Uterus (tissue), 4 donors: ENCODE data around the gene DMD. TPM values are rescaled to one million over a fixed set of nuclear protein-coding genes. Genes with fewer than 3 reads are reported as not detected.

ENCODE experiments used
- DNase-seq, 2 donors: peaks; one replicate each; pipeline ENCODE4 v3.0.0-alpha.2; 2019 to 2020
- H3K27ac ChIP-seq, 2 donors: fragments of 200-600 bp; sonication (generic); 1 replicate in 1 of 2; 2 replicates in 1 of 2; pipeline ENCODE4 v1.5.1; 2016 to 2018
- H3K27me3 ChIP-seq, 2 donors: fragments of 200-600 bp; sonication (generic); one replicate each; pipeline ENCODE4 v1.5.1; 2018 to 2019; ENCODE audit warnings: control low read depth in 1 of 2
- H3K36me3 ChIP-seq, 2 donors: fragments of 200-600 bp; sonication (generic); one replicate each; pipeline ENCODE4 v1.5.1; 2019; ENCODE audit warnings: control low read depth in 1 of 2
- H3K4me1 ChIP-seq, 2 donors: fragments of 200-600 bp; sonication (generic); one replicate each; pipeline ENCODE4 v1.5.1; 2018 to 2019; ENCODE audit warnings: control low read depth in 1 of 2
- H3K4me3 ChIP-seq, 2 donors: fragments of 200-600 bp; sonication (generic); 1 replicate in 1 of 2; 2 replicates in 1 of 2; pipeline ENCODE4 v1.5.1; 2018 to 2019; ENCODE audit warnings: mild to moderate bottlenecking in 1 of 2
- H3K9me3 ChIP-seq, 2 donors: fragments of 200-600 bp; sonication (generic); one replicate each; pipeline ENCODE4 v1.5.1; 2019; ENCODE audit warnings: control low read depth in 1 of 2
- CTCF ChIP-seq, 4 experiments: fragments of 200-600 bp in 2 of 4; fragments of 450-650 bp in 2 of 4; sonication (generic) in 2 of 4; IDR thresholded peaks; one replicate each; pipeline ENCODE4 v1.5.1; 2016 to 2019; ENCODE audit warnings: antibody characterized with exemption in 4 of 4, mild to moderate bottlenecking in 2 of 4, moderate library complexity in 1 of 4
- POLR2A ChIP-seq, 2 donors: fragments of 450-650 bp; IDR thresholded peaks; one replicate each; pipeline ENCODE4 v1.6.1; 2016; ENCODE audit warnings: antibody characterized with exemption in 2 of 2, mild to moderate bottlenecking in 1 of 2, moderate library complexity in 1 of 2
- intact Hi-C: fragments of 100-400 bp; cut with DNase I; formaldehyde crosslinking; loops from one replicate; pipeline ENCODE4 v1.15.1; 2023; ENCODE audit warnings: low total_unique reads
- total RNA-seq, 4 donors: library from RNA; depleted of rRNA in 3 of 4; stranded (reverse); fragments of >200 nt in 3 of 4; gene quantifications; one replicate each; pipeline versions ENCODE4 v1.1.0 to v1.2.4, GENCODE V29; 2014 to 2023
- donor health status: DM: yes; HTN: yes; CAD: no.

DMD gene
- total RNA-seq, 4 donors from 2014 or later, result 73.8 to 147 (median 97.8) TPM

DNA sequence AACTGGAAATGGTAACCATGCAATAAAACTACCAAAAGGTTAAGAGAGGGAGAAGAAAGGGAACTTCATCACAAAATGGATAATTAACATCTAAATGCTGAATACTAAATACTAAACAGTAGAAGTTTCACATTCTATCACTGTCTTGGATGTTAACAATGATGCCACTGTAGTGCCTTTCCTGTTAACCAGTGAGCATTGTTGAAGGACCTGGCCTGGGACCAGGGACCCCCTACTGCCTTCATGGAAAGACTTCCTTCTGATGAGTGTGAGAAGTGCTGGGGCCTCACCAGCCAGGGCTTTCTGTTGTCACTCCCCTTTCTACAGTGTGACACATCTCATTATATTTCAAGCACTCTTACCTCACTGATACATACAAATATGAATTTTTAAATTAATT is 1400.2 kb downstream of the DMD start:
- no peak overlapping the region for H3K4me3 ChIP-seq
- TF ChIP-seq POLR2A (IDR thresholded peaks at IDR 0.05) (no peak), CTCF (IDR thresholded peaks at IDR 0.05) (no peak)
- no peaks in the 10 kb centered on the region for H3K9me3 ChIP-seq
- H3K27me3 ChIP-seq, result no peaks in the 10 kb centered on the region
- DNase-seq, result no peak
- no peaks in the 10 kb centered on the region for H3K4me1 ChIP-seq
- intact Hi-C loops, result no loop called here
- no peaks in the 10 kb centered on the region for H3K36me3 ChIP-seq
- H3K27ac ChIP-seq, result no peak overlapping the region

DNA sequence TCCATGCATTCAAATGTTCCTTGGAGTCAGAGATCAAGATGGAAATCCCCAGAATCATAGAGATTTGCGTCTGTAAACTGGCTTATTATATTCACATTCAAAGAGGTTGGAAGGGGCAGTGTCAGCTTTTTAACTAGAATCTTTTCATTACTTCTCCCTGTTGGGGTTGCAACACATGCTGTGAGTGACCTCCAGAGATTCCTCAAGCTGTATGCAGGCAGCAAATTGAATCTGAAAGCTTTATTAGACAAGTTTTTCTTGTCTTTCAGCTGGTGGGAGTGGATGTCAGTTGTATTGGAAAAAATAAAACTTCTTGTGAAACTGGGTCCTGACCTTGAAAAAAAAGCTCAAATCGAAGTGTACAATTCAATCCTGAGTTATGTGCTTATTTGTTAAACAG is 1403.0 kb downstream of the DMD start:
- no peak for DNase-seq
- Histone ChIP-seq H3K27ac (no peak overlapping the region), H3K36me3 (no peaks in the 10 kb centered on the region), H3K4me3 (no peak overlapping the region), H3K9me3 (no peaks in the 10 kb centered on the region), H3K27me3 (no peaks in the 10 kb centered on the region), H3K4me1 (no peaks in the 10 kb centered on the region)
- intact Hi-C loops, result no loop called here
- TF ChIP-seq CTCF (IDR thresholded peaks at IDR 0.05) (no peak), POLR2A (IDR thresholded peaks at IDR 0.05) (no peak)

DNA sequence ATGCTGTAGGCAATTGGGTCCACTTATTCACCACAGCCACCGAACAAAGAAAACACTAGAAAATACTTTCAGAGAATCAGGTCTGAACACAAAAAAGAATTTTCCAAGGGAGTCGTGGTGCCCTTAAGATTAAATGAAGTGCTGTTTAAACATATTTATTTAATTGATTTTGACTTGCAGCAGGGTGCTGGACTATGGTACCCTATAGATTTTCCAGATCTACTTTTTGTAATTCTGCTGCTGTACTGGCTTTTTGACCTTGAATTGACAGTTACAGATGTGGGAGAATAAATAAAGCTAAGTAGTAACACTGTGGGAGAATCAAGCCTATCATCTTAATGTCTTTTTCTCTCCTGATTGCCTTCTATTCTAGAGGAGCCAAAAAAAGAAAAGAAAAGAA is 1404.2 kb downstream of the DMD start:
- H3K4me3 ChIP-seq, result no peak overlapping the region
- no peak for DNase-seq
- H3K27me3 ChIP-seq, result no peaks in the 10 kb centered on the region
- TF ChIP-seq CTCF (IDR thresholded peaks at IDR 0.05), result no peak
- no peak for TF ChIP-seq POLR2A (IDR thresholded peaks at IDR 0.05)
- intact Hi-C loops, result no loop called here
- no peak overlapping the region for H3K27ac ChIP-seq
- no peaks in the 10 kb centered on the region for H3K9me3 ChIP-seq
- H3K4me1 ChIP-seq, result no peaks in the 10 kb centered on the region
- H3K36me3 ChIP-seq, result no peaks in the 10 kb centered on the region

GRCh38 chrX:31805781-31806180 is 1405.6 kb downstream of the DMD start:
- H3K36me3 ChIP-seq, result no peaks in the 10 kb centered on the region
- no peak overlapping the region for H3K4me3 ChIP-seq
- TF ChIP-seq CTCF (IDR thresholded peaks at IDR 0.05), result no peak
- TF ChIP-seq POLR2A (IDR thresholded peaks at IDR 0.05), result no peak
- H3K4me1 ChIP-seq, result no peaks in the 10 kb centered on the region
- no peak for DNase-seq
- no peaks in the 10 kb centered on the region for H3K9me3 ChIP-seq
- no peak overlapping the region for H3K27ac ChIP-seq
- intact Hi-C loops, result no loop called here
- no peaks in the 10 kb centered on the region for H3K27me3 ChIP-seq

DNA sequence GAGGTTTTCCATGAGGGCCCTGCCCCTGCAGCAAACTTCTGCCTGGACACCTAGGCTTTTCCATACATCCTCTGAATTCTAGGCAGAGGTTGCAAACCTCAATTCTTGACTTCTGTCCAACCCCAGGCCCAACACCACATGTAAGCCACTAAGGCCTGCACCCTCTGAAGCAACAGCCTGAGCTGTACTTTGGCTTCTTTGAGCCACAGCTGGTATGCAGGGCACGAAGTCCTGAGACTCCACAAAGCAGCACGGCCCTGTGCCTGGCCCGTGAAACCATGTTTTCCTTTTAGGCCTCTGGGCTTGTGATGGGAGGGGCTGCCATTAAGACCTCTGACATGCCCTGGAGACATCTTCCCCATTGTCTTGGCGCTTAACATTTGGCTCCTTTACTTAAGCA is 1411.1 kb downstream of the DMD start:
- no peaks in the 10 kb centered on the region for H3K4me1 ChIP-seq
- no peaks in the 10 kb centered on the region for H3K9me3 ChIP-seq
- H3K27ac ChIP-seq, result no peak overlapping the region
- intact Hi-C loops, result no loop called here
- no peaks in the 10 kb centered on the region for H3K36me3 ChIP-seq
- TF ChIP-seq CTCF (IDR thresholded peaks at IDR 0.05) (no peak), POLR2A (IDR thresholded peaks at IDR 0.05) (no peak)
- no peak overlapping the region for H3K4me3 ChIP-seq
- H3K27me3 ChIP-seq, result no peaks in the 10 kb centered on the region
- no peak for DNase-seq
